GM19240 (cell line): Measurements from ENCODE around the gene SPINT1.

ENCODE experiments used
- DNase-seq: peaks from one replicate; pipeline ENCODE4 v3.0.0; 2011; ENCODE audit warnings: low spot score; ENCODE audit not compliant: insufficient read length

The SPINT1 gene

DNA sequence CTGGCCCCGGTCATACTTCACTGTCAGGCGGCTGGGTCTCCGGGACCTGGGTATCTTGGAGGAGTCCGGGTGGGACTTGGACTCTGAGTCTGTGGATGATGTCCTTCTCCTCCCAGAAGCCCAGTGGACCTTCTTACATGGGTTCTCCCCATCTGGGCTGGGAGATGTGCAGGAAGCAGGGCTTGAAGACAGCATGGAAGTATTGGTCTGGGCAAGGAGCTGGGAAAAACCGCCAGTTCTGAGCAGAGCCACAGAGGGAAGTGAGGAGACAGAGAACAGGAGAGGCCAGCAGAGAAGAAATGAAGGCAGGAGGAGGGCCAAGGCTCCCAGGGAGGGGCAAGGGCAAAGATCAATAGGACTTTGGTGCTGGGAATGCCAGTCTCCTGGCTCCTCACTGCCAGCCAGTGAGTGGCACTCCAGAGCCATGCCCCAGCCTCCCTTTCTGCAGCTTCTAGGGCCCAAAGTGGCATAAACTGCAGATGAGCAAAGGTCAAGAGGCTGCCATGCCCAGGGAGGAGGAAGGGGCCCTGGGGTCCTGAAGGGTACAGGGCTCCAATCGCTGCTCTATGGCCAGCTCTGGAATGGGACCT is 15.3 kb upstream of the SPINT1 start, which contains the start of gene PPP1R14D:
Gene PPP1R14D, minus strand, starts transcription at position 262 of the 590 bp plus-strand sequence. Its CDS starts 67 bp downstream, at position 195.
- no peak for DNase-seq

DNA sequence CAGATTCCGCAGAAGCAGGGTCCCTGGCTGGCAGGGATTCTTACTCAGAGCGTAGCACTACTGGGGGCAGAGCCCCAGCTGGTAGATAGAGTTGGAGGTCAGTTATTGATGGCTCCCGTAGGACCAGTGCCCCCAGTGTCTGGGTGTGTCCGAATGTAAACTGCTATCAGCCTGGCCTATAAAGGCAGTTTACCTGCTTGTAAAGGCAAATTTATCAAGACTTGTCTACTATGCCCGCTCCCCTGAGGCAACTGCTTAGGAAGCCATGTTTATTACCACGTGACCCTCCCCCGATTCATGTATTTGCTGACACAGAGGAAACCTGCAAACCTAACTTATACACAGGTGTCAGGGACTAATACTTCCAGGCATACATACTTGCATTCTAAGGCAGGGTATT is 14.7 kb upstream of the SPINT1 start:
- no peak for DNase-seq

DNA sequence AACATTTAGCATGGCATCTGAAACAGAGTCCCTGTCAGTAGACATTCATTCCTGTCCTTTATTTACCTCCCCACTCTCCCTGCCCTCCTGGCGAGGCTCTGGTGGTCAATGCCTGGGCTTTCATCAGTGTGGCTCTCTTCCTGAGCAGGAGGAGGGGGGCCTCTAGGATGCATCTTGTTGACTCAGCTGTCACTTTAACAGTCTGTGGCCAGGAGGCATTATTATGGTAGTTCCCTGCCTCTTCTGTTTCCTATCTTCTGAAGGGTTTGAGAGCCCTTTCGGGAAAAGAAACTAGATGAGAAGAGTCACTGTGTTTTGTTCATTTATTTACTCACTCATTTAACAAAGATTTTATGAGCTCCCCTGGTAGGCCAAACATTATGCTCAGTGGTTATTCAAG is 13.0 kb upstream of the SPINT1 start:
- DNase-seq = no peak

DNA sequence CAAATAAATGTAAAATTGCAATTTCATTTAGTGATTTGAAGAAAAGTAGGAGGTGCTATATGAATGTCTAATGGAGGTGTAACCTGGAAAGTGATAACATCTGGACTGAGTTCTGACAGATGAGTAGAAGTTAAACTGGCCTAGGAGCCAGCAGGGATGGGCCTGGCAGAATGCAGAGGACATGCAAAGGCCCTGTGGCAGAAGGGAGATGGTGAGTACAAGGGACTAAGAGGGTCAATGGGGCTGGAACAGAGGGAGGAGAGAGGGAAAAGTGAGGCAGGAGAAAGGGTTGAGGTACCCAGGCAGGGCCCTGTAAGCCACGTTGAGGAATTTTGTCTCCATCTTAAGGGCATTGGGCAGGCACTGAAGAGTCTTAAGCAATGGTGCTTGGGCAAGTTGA is 12.0 kb upstream of the SPINT1 start:
- no peak for DNase-seq

DNA sequence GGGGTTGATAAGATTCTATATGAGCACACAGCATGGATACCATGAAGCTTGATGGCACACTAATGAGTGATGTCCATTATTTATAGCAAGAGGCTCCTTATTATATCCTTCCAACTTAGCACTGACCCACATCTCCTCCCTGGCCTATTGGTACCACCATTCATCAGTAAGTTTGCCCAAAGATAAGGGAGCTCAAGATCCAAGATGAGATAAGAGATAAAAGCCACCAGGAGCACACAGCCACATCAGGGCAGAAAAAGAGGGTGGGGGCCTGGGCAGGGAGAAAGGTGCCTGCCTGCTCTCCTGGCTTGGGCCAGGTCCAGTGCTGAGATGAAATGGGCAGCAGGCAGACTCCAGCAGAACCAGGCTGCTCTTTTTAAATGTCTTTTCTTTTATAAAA is 10.9 kb upstream of the SPINT1 start:
- no peak for DNase-seq

DNA sequence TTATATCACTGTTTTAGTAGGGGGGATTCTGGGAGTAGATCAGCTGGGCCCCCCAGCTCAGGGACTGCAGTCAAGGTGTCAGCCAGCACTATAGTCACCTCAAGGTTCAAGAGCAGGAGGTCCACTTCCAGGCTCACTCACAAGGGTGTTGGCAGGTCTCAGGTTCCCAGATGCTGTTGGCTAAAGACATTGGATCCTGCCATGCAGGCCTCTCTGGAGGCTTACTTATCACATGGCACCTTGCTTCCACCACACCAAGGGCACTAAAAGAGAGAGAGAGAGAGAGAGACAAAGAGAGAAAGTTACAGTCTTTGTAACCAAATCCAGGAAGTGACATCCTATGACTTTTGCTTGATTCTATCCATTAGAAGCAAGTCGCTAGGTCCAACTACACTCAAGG is 7.8 kb upstream of the SPINT1 start:
- no peak for DNase-seq

DNA sequence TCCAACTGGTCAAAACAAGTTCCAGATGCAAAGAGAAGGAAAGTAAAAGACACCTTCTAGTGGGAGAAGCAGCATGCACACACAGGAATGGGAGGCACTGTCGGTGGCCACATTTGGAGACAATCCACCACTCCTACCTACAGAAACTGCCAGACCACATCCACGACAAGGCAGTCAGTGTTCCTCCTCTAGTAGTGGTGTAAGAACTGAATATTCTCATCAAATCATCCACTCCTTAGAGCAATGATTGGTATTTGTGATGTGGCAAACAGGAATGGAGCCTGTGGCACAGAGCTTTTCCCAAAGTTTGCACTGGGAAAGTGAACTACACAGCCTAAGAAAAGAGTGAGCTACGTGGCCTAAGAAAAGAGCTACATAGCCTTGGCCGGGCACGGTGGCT is 5.1 kb upstream of the SPINT1 start:
- DNase-seq = no peak

DNA sequence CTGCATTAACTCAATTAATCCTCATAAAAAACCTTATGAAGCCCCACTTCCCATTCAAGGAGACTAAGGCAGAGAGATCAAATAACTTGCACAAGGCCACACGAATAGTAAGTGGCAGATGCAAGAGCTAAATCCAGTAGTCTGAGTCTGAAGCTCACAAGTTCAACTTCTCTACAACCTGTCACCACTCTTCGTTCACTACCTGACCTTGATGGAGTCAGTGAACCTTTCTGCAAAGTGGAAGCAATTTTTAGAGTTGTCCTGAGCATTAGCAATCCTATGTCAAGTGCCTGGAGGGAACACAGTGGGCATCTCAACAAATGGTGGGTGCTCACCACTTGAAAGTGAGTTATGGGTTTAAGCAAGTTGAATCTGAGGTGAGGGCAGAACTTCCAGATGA is 2.1 kb upstream of the SPINT1 start:
- DNase-seq = no peak

DNA sequence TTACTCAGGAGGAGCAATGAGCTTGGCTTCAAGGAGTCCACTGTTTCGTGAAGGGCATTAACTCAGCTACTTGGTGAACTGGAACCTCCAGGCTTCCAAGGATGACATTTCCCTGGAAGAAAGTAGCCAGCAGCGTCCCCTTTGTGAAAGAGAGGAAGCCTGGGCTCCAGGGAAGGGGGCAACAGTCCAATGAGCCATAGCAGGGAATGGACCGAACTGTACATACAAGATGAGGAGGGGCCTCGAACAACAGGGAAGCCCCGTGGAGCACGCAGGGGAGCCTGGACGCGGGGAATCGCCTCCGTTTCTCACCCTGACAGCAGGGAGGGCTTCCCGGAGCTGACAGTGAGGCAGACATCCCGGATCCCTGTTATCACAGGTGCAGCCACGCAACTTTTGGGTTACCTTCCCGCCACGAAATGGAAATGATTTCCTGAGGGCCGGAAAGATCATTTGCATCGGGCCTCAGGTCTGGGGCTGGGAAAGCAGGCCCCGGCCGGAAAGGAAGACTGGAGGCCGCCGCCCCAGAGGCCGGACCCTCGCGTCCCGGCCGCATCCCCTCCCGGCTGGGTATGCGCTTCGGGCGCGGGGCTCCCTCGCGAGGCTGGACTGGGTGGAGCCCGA is 475 bp upstream of the SPINT1 start:
- no peak for DNase-seq

DNA sequence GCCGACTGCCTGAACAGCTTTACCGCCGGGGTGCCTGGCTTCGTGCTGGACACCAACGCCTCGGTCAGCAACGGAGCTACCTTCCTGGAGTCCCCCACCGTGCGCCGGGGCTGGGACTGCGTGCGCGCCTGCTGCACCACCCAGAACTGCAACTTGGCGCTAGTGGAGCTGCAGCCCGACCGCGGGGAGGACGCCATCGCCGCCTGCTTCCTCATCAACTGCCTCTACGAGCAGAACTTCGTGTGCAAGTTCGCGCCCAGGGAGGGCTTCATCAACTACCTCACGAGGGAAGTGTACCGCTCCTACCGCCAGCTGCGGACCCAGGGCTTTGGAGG is 815 bp downstream of the SPINT1 start:
- DNase-seq = no peak

DNA sequence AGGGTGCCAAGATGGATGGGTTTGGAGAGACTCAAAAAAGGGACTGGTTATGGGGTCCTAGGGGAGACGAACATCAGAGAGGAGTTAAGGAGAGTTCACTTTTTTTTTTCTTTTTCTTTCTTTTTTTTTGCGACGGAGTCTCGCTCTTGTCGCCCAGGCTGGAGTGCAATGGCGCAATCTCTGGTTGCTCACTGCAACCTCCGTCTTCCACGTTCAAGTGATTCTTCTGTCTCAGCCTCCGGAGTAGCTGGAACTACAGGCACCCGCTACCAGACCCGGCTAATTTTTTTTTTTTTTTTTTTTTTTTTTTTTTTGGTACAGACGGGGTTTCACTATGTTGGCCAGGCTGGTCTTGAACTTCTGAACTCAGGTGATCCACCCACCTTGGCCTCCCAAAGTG is 1.2 kb downstream of the SPINT1 start:
- no peak for DNase-seq

DNA sequence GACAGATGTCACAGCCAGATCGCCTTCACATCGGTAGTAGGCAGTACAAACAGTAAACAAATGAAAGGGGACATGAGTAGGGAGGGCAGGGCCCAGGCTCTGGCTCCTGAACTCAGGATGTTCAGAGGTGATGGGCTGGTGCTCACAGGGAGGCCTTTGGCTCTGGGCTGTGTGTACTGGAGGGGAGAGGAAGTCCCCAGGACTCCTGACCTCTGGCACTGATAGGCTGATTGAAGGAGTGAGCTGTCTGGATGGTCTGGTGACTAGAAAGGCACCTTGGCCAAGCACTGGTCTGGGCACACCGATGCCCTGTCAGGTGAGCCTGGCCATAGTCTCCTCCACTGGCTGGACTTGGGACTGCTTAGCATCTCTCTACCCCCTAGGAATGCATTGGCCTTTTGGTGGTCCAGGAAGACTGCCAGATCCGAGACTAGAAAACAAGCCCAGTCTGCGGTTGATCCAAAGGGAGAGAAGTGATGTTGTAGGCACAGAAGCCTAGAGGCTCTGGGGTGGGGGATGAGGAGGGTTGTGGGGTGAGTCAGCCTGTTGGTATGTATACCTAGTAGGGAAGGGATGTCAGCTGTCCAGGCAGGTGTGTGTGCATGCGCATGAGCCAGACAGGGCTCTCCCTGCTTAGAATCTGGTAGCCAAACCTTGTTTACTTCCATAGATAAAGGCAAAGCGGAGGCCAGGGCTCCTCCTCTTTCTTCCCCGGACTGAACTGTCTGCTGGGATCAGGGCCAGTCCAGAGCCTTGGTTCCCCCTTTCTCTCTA is 1.9 kb downstream of the SPINT1 start:
- DNase-seq = no peak

DNA sequence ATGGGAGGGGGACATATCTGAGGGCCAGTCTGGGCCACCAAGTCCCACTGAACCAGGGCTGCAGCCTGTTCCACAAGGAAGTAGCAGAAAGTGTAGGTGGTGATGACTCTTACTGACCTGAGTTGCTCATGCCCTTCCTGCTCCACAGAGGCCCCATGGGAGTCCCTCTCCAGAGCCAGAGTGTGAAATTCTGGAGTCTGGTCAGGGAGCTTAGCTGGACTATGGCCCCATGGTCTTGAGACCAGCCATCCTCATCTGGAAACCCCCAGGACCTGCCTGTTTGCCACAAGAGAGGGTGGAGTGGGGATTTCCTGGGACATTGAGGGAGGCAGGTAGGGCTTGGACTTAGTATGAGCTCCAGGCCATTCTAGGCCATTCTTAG is 3.0 kb downstream of the SPINT1 start:
- no peak for DNase-seq

DNA sequence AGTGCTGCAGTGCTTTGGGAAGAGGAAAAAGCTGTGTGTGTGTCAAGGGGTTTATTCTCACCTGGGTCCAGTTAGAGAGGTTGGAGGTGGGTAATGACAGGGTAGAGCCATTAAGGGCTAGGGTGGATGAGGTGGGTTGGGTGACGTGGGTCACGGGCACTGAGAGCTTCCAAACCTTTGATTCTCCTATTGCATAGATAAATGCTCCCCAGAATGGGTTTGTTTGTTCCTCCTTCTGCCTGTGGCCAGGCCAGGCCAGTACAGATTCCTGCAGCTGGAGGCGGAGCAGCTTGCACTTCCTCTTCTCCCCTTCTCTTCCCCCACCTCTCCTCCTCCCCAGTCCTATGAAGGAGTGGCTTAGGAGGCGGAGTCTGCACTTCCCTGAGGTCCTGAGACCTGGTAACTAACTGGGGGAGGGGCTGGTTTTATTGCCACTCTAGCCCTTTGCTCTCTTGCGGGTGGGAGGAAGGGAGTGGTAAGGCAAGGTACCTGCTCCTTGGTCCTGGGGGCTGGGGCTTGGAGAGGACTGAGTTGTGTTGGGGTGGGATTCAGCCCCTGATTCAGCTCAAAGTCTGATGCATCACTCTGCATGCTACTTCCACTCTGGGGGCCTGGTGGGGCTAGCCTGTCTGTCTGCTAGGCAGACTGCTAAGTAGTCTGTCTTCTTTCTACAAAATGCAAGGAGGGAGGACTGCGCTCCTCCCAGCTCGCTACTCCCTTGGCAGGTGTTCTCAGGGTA is 3.5 kb downstream of the SPINT1 start:
- DNase-seq = peak; percentile 71

DNA sequence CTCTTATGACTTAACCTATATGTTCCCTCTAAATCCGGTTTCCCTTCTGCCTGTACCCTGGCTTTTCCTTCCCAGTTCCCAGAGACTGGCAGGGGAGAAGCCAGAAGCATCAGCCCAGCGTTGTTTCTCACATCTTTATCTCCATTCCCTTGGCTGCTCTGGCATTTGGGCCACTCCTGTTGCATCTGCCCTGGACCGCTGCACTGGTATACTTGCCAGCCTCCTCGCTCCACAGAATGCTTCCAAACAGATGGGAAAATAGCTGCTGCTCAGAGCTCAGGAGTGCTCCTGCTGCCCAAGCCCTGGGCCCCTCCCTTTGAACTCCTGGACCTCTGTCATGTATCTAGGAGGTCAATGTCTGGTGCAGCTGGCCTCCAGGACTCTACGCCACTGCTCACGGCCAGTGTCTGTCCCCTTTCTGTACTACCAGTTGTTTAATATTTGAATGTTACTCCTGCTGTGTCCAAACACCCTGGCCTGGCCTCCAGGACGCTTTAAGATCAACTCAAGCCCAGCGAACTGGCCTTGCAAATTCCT is 6.8 kb downstream of the SPINT1 start:
- no peak for DNase-seq

DNA sequence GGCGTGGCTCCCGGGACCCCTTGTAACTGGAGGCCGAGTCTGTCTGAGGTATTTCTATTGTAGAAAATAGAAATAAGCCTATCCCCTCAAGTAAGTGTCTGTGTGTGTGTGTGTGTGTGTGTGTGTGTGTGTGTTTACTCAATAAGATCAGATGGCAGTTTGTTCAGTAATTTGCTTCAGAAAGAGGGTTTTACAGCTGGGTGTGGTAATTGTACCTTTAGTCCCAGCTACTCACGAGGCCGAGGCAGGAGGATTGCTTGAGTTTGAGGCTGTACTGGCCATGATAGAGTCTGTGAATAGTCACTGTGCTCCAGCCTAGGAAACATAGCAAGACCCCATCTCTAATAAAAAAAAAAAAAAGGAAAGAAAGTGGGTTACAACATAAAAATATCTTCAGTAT is 8.7 kb downstream of the SPINT1 start:
- DNase-seq = no peak

DNA sequence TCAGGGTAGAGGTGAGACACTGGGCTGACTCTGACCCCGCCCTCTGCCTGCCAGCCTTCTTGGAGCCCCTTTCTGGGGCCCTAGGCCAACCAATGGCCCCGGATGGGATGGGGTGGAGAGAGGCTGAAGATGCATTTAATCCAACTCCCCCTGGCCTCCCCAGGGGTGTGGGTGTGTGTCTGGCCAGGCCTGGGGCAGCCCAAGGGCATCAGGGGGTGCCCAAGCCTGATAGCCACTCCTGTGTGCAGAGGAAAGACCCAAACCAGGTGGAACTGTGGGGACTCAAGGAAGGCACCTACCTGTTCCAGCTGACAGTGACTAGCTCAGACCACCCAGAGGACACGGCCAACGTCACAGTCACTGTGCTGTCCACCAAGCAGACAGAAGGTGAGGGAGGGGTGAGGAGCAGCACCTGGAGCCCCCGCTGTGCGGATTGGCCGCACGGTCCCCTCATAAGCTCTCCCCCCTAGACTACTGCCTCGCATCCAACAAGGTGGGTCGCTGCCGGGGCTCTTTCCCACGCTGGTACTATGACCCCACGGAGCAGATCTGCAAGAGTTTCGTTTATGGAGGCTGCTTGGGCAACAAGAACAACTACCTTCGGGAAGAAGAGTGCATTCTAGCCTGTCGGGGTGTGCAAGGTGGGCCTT is 9.5 kb downstream of the SPINT1 start:
- DNase-seq = no peak

DNA sequence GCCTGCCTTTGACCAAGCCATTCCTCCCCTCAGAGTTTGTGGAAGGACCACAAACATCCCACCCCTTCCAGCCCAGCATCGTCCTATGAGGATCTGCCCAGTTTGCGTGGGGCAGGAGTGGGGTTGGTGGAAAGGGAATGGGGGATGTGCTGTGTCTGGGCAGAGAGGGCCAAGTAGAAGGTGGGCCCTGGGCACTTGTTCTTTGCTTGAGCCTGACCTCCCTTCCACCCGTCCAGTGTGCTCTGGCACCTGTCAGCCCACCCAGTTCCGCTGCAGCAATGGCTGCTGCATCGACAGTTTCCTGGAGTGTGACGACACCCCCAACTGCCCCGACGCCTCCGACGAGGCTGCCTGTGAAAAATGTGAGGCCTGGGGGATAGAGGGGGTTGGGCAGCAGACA is 10.3 kb downstream of the SPINT1 start:
- no peak for DNase-seq

DNA sequence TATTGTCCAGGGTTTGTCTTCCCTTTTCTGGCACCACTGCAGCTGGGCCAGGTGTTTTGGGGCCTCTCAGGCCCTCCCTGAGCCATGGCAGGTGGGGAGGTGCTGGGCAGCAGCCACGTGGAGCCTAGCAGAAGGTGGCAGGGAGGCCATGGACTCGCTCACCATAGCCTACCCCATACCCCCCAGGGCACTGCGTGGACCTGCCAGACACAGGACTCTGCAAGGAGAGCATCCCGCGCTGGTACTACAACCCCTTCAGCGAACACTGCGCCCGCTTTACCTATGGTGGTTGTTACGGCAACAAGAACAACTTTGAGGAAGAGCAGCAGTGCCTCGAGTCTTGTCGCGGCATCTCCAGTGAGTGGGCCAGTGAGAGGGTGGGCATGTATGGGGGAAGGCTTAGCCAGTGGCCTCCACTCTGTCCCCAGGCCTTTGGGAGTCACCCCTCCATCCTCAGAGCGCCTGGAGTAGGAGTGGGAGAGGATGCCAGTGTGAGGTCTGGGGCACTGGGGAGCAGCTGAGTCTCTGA is 11.9 kb downstream of the SPINT1 start:
- no peak for DNase-seq

DNA sequence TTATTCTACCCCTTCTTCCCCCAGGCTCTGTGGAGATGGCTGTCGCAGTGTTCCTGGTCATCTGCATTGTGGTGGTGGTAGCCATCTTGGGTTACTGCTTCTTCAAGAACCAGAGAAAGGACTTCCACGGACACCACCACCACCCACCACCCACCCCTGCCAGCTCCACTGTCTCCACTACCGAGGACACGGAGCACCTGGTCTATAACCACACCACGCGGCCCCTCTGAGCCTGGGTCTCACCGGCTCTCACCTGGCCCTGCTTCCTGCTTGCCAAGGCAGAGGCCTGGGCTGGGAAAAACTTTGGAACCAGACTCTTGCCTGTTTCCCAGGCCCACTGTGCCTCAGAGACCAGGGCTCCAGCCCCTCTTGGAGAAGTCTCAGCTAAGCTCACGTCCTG is 12.9 kb downstream of the SPINT1 start:
- DNase-seq = no peak
